Ramos (cell line): Measurements from ENCODE around the gene THUMPD3.

Experiments
- in situ Hi-C: fragments of 300-500 bp; cut with MboI; formaldehyde crosslinking; loops from one replicate; pipeline ENCODE4 v1.14.3; 2022; ENCODE audit warnings: low sequenced_read_pairs; ENCODE audit not compliant: unreplicated experiment

Gene THUMPD3

GRCh38 chr3:9414826-9415225 lies 52.0 kb downstream of the THUMPD3 start:
- in situ Hi-C loops = no loop called here

GRCh38 chr3:9415485-9416138 lies 52.8 kb downstream of the THUMPD3 start:
- in situ Hi-C loops = no loop called here

GRCh38 chr3:9416139-9416780 lies 53.4 kb downstream of the THUMPD3 start:
- in situ Hi-C loops = no loop called here

- in situ Hi-C loops = no loop called here
These were observed 58.1 kb downstream of the THUMPD3 start for GRCh38 chr3:9420850-9421549.

GRCh38 chr3:9422712-9423424 lies 60.0 kb downstream of the THUMPD3 start:
- in situ Hi-C loops = no loop called here

GRCh38 chr3:9428411-9428810 lies 65.6 kb downstream of the THUMPD3 start:
- in situ Hi-C loops = no loop called here

GRCh38 chr3:9430733-9431132 lies 67.9 kb downstream of the THUMPD3 start:
- in situ Hi-C loops = no loop called here

- in situ Hi-C loops = no loop called here
These were observed 71.0 kb downstream of the THUMPD3 start for GRCh38 chr3:9433627-9434521.

- in situ Hi-C loops = no loop called here
These were observed 72.5 kb downstream of the THUMPD3 start for GRCh38 chr3:9435316-9435715.
